ENCODE data around the gene MKI67.

Gene MKI67

DNA sequence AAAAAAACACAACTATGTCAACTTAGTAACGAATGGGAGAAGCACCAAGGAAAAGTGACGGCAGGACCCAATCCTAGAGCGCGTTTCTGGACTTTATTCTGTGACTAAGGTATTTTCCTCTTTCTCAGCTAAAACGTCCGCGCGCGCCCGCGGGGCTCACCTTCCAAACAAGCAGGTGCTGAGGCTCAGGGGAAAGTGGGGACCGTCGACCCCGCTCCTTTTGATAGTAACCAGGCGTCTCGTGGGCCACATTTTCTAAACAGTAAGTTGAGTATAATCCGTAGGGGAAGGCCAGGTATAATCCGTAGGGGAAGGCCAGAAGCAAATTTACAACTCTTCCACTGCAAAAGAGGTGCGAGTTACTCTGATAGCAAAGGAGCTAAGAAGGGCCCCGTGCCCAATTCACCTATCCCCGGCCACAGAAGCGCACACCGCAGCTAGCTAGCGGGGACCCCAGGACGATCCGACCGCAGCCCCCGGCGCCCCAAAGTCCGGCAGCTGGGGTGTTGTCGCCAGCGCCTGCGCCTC, 743 bp downstream of the MKI67 start:
- Mint-ChIP-seq H3K36me3 (ENCODE audit: low read depth) (peaks cover 35% of the 10 kb centered on the region), H3K9me3 (peaks cover 4% of the 10 kb centered on the region), H3K27ac (no peak overlapping the region), H3K4me1 (peaks cover 50% of the 10 kb centered on the region), H3K4me3 (peak overlapping the region; percentile 95), H3K27me3 (ENCODE audit: low read depth, poor library complexity) (peaks cover 5% of the 10 kb centered on the region)
- TF ChIP-seq, protein P1, sequence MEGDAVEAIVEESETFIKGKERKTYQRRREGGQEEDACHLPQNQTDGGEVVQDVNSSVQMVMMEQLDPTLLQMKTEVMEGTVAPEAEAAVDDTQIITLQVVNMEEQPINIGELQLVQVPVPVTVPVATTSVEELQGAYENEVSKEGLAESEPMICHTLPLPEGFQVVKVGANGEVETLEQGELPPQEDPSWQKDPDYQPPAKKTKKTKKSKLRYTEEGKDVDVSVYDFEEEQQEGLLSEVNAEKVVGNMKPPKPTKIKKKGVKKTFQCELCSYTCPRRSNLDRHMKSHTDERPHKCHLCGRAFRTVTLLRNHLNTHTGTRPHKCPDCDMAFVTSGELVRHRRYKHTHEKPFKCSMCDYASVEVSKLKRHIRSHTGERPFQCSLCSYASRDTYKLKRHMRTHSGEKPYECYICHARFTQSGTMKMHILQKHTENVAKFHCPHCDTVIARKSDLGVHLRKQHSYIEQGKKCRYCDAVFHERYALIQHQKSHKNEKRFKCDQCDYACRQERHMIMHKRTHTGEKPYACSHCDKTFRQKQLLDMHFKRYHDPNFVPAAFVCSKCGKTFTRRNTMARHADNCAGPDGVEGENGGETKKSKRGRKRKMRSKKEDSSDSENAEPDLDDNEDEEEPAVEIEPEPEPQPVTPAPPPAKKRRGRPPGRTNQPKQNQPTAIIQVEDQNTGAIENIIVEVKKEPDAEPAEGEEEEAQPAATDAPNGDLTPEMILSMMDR (IDR thresholded peaks at IDR 0.05), result no peak
- DNase-seq, result no peak

DNA sequence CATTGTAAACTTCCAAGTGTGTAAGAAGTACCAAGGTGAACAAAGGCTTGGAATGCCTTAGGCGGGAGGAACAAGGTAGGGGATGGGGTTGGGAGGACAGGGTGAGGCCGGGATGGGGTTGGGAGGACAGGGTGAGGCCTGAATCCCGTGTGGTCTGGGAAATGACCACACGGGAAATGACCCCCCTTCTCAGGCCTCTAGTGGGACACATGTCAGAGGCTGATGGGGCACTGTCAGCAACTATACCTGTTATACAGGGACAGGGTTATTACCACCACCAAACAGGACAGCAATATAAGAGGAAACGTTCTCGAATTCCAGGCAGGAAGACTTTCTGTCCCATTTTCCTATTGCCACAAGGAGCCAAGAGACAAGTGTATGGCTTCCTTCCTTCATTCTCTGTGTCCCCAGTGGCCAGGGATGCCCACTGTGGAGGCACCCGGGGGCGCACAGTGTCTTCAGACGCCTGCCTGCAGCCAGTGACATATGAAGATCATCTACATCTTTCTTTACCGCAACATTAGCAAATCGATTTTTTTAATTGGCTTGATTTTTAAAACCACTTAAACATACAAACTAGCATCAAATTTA, 1.3 kb downstream of the MKI67 start:
- no peak overlapping the region for H3K27ac Mint-ChIP-seq
- peaks cover 50% of the 10 kb centered on the region for H3K4me1 Mint-ChIP-seq
- H3K36me3 Mint-ChIP-seq (ENCODE audit: low read depth), result peaks cover 37% of the 10 kb centered on the region
- peaks cover 4% of the 10 kb centered on the region for H3K9me3 Mint-ChIP-seq
- peaks cover 5% of the 10 kb centered on the region for H3K27me3 Mint-ChIP-seq (ENCODE audit: low read depth, poor library complexity)
- H3K4me3 Mint-ChIP-seq, result peak overlapping the region; percentile 95
- TF ChIP-seq, protein P1 (IDR thresholded peaks at IDR 0.05), result no peak
- no peak for DNase-seq

DNA sequence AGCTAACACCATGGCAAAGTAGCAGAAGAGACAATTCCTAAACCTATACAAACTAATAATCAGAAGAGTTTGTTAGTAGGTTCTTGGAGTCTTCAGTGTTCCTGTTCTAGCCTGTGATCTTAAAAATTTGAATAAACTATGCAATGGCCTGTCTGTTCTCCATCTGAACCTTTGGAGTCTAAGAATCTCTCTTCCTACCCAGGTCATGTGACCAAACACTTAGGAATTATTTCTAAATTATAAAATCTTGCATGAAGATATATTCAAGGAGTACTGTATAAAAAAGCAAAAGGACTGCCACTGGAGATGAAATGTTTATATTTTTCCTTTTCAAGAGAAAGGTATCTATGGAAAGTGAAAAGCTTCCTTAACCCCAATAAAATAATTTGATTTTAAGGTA, 2.4 kb downstream of the MKI67 start:
- Mint-ChIP-seq H3K4me3 (peak overlapping the region; percentile 95), H3K9me3 (peaks cover 4% of the 10 kb centered on the region), H3K36me3 (ENCODE audit: low read depth) (peaks cover 42% of the 10 kb centered on the region), H3K27me3 (ENCODE audit: low read depth, poor library complexity) (peaks cover 5% of the 10 kb centered on the region), H3K27ac (no peak overlapping the region), H3K4me1 (peaks cover 50% of the 10 kb centered on the region)
- no peak for DNase-seq
- TF ChIP-seq, protein P1 (IDR thresholded peaks at IDR 0.05), result no peak

DNA sequence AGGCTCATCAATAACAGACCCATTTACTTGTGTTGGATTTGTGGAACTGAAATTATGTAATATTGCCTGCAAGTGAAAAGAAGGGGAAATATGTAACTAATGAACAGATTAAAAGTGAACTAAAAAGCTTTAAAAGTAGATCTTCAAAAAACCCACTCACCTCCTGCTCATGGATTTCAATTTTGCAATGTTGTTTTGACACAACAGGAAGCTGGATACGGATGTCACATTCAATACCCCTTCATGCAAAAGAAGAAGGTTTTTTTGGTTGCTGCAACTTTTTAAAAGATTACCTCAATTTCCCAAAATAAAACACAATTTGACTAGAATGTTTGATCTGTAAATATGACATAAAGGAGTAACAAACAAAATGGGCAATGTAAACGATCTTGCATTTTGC, 3.3 kb downstream of the MKI67 start:
- peaks cover 48% of the 10 kb centered on the region for H3K36me3 Mint-ChIP-seq (ENCODE audit: low read depth)
- TF ChIP-seq, protein P1 (IDR thresholded peaks at IDR 0.05), result no peak
- no peak overlapping the region for H3K27ac Mint-ChIP-seq
- no peak for DNase-seq
- no peak overlapping the region for H3K4me3 Mint-ChIP-seq
- H3K9me3 Mint-ChIP-seq, result peaks cover 4% of the 10 kb centered on the region
- H3K4me1 Mint-ChIP-seq, result peaks cover 47% of the 10 kb centered on the region
- peaks cover 5% of the 10 kb centered on the region for H3K27me3 Mint-ChIP-seq (ENCODE audit: low read depth, poor library complexity)

DNA sequence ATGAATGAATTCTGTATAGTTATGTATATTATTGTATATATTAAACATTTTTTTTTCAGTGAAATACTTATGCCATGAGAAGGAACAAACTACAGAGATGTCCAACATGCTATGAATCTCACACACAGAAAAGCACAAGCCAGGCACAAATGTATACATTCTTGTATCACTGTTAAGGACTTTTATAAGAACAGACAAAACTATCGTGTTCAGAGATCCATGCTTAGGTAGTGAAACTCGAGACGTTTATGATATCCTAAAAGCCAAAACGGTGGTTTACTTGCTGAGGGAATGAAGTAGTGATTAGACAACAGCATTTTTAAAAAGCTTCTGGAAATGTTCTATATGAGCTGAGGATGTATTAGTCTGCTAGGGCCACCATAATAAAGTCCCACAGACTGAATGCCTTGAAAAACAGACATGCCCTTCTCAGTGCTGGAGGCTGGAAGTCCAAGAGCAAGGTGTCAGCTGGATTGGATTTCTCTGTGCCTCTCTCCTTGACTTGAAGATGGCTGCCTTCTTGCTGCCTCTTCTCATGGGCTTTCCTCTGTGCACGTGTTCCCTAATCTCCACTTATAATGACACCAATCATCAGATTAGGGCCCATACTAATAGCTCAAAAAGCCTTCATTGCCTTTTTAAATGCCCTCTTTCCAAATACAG, 4.3 kb downstream of the MKI67 start:
- peaks cover 4% of the 10 kb centered on the region for H3K9me3 Mint-ChIP-seq
- no peak overlapping the region for H3K4me3 Mint-ChIP-seq
- no peak overlapping the region for H3K27ac Mint-ChIP-seq
- TF ChIP-seq, protein P1 (IDR thresholded peaks at IDR 0.05), result no peak
- peaks cover 5% of the 10 kb centered on the region for H3K27me3 Mint-ChIP-seq (ENCODE audit: low read depth, poor library complexity)
- DNase-seq, result no peak
- peaks cover 37% of the 10 kb centered on the region for H3K4me1 Mint-ChIP-seq
- H3K36me3 Mint-ChIP-seq (ENCODE audit: low read depth), result peaks cover 52% of the 10 kb centered on the region

Measured in nephron progenitor cell (in vitro differentiated cells).